Panc1 (cell line): ENCODE measurements around the gene NLRP9. TPM values are rescaled to one million over a fixed set of nuclear protein-coding genes. Genes with fewer than 3 reads are reported as not detected.

Experiments used
- ATAC-seq: fragments of 200-7000 bp; cut with Tn5 transposase; 2 replicates; pipeline ENCODE4 v1.9.1; 2020; ENCODE audit warnings: mild to moderate bottlenecking, moderate library complexity
- BruUV-seq: library from RNA; stranded (reverse); fragments of 400-500 nt; replicated peaks from 2 replicates; lab custom pipeline; 2021; lab: Mats Ljungman, UMichigan
- CTCF ChIA-PET: fragments of 300-600 bp; sonication (Branson Sonifier 250); formaldehyde crosslinking; loops from one replicate; lab custom pipeline; 2022; ENCODE audit warnings: antibody characterized with exemption; lab: Charles Lee
- POLR2A ChIA-PET: fragments of 300-600 bp; sonication (Branson Sonifier 250); formaldehyde crosslinking; loops from one replicate; lab custom pipeline; 2022; ENCODE audit warnings: antibody characterized with exemption; lab: Charles Lee
- DNase-seq: peaks from one replicate; pipeline ENCODE4 v3.0.0-alpha.2; 2010; ENCODE audit warnings: low read depth, low spot score
- H3K27ac ChIP-seq: 2 replicates; pipeline ENCODE4 v1.5.1; 2011; ENCODE audit warnings: mild to moderate bottlenecking, low read length, inconsistent platforms
- H3K27me3 ChIP-seq: fragments of 200-500 bp; sonication (Bioruptor generic); 2 replicates; pipeline ENCODE4 v1.6.0; 2014; ENCODE audit warnings: low read length, inconsistent platforms; ENCODE audit not compliant: control insufficient read depth, insufficient read depth
- H3K36me3 ChIP-seq: fragments of 200-500 bp; sonication (Bioruptor generic); 2 replicates; pipeline ENCODE4 v1.5.1; 2014; ENCODE audit warnings: inconsistent platforms, mild to moderate bottlenecking, low read length, moderate library complexity; ENCODE audit not compliant: control insufficient read depth, insufficient read depth
- H3K4me1 ChIP-seq: 2 replicates; pipeline ENCODE4 v1.5.1; 2011; ENCODE audit warnings: inconsistent platforms, mild to moderate bottlenecking, low read length, moderate library complexity; ENCODE audit not compliant: control insufficient read depth, insufficient read depth
- H3K4me3 ChIP-seq, 2 experiments: 2 replicates each; pipeline ENCODE4 v1.5.1; 2011 to 2012; ENCODE audit warnings: low read depth in 2 of 2, low read length in 2 of 2, mild to moderate bottlenecking in 2 of 2, inconsistent platforms in 1 of 2, moderate library complexity in 1 of 2
- H3K9me3 ChIP-seq: fragments of 200-500 bp; sonication (Bioruptor generic); 2 replicates; pipeline ENCODE4 v1.5.1; 2014; ENCODE audit warnings: low read depth, mild to moderate bottlenecking, inconsistent platforms, low read length, moderate library complexity; ENCODE audit not compliant: control insufficient read depth, insufficient read depth
- POLR2AphosphoS5 ChIP-seq: IDR thresholded peaks from 2 replicates; pipeline ENCODE4 v1.6.1; 2012; ENCODE audit warnings: mild to moderate bottlenecking, low read depth, low read length, moderate library complexity
- SIN3A ChIP-seq: IDR thresholded peaks from 2 replicates; pipeline ENCODE4 v1.6.1; 2012; ENCODE audit warnings: low read depth, mild to moderate bottlenecking, low read length, moderate library complexity, borderline replicate concordance; ENCODE audit not compliant: insufficient read depth
- TCF7L2 ChIP-seq: IDR thresholded peaks from 2 replicates; pipeline ENCODE4 v1.6.1; 2011; ENCODE audit warnings: mild to moderate bottlenecking, low read depth, low read length, inconsistent platforms
- in situ Hi-C: cut with HindIII; loops from 2 replicates; pipeline ENCODE4 v1.10.0; 2016; ENCODE audit warnings: low sequenced_read_pairs, low pct_unique_long_range_greater_than_20kb
- intact Hi-C: fragments of 100-400 bp; cut with micrococcal nuclease; formaldehyde crosslinking; loops from one replicate; pipeline ENCODE4 v1.10.0; 2022; ENCODE audit not compliant: unreplicated experiment
- total RNA-seq: library from RNA; stranded (reverse); gene quantifications from one replicate; pipeline ENCODE4 v1.2.1, GENCODE V29; 2021; ENCODE audit not compliant: unreplicated experiment
- TF ChIP-seq, protein P1 (sequence below), 2 experiments: IDR thresholded peaks; 2 replicates each; pipeline ENCODE4 v1.6.1; 2011 to 2012; ENCODE audit warnings: low read depth in 2 of 2, control low read depth in 1 of 2, low read length in 1 of 2, mild to moderate bottlenecking in 1 of 2, moderate library complexity in 1 of 2; ENCODE audit not compliant: insufficient read depth in 1 of 2
- TF ChIP-seq, protein P2 (sequence below): fragments of 450-650 bp; IDR thresholded peaks from 2 replicates; pipeline ENCODE4 v1.5.1; 2017; ENCODE audit warnings: mild to moderate bottlenecking

Gene NLRP9
- total RNA-seq, 1 experiment from 2014 or later = not detected

DNA sequence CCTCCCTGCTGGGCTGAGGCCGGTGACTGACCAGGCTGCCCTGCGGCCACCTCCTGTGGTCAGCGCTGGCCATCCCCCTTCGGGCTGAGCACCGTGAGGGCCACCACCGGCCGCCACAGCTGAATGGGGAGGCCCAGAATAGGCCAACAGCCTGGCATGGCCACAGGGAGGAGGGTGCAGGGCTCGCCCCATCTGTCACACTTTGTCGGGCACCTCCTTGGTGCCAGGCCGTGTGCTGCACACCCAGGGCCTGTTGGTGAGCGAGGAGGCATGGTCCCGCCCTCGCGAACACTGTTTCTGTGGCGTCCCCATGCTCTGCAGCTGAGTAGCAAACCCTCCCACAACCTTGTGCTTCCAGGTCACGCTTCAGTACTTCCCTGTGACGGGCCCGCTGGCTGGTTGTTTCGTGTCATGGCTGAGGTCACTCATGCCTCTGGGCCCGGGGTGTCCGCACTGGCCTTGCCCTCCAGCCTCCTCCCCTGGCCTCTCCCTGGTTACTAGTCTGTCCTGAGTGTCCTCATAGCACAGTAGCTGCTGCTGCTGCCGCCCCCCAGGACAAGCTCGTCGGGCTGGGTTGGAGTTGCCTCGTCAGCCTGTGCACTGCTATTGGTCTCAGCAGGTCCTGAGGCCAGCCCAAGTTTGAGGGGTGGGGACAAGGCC is 48.0 kb downstream of the NLRP9 start:
- ChIA-PET CTCF (no interaction called here), POLR2A (interaction anchor here (0.6 kb wide), 1 partner anchor 16 kb away, joined by 4 read pairs; no protein-coding TSS in a partner anchor)
- BruUV-seq = no TSS peak
- intact Hi-C loops = no loop called here
- DNase-seq (no peak), ATAC-seq (0 out of 2 replicates have a peak, but pooled peaks have one; percentile 4)
- H3K4me3 ChIP-seq = no peak overlapping the region
- no peak for TF ChIP-seq SIN3A
- in situ Hi-C loops = no loop called here
- H3K4me1 ChIP-seq = peaks cover 3% of the 10 kb centered on the region; the same call in 1 of the 2 replicates
- H3K27ac ChIP-seq = no peak overlapping the region
- H3K27me3 ChIP-seq = no peaks in the 10 kb centered on the region
- no peaks in the 10 kb centered on the region for H3K9me3 ChIP-seq
- no peaks in the 10 kb centered on the region; the same call in none of the 2 replicates for H3K36me3 ChIP-seq

DNA sequence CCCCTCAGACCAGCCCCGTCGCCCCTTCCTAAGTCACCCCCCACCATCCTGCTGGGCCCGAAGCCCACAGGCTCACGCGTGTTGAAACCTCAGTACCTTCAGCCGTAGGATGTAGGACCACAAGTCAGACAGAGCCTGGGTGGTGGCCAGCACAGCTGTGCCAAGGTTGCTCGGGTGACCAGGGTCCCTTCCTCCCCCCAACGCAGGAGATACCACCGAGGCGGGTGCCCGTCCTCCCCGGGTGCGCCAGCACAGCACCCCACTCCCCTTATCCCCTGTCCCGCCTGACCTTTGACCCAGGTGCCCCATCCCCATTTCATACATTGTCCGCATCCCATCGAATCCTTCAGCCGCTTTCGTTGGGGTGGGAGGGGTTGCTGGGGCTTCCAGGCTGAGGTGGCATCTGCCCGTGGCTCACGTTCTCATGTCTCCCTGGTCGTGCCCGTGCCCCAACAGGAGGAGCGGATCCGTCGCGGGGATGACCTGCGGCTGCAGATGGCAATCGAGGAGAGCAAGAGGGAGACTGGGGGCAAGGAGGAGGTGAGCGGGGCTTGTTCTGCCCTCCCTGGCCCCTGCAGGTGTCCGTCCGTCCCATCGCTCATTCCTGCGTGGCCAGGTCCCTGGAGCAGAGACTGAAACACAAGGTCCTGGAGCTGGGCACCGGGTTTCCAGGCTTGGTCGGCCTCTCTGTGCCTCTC is 48.6 kb downstream of the NLRP9 start:
- ChIA-PET CTCF (no interaction called here), POLR2A (interaction anchor here (0.6 kb wide), 1 partner anchor 15 kb away, joined by 4 read pairs; no protein-coding TSS in a partner anchor)
- intact Hi-C loops (no loop called here), in situ Hi-C loops (no loop called here)
- no peak overlapping the region for H3K27ac ChIP-seq
- H3K36me3 ChIP-seq = peaks cover 5% of the 10 kb centered on the region
- DNase-seq = no peak
- H3K9me3 ChIP-seq = no peaks in the 10 kb centered on the region
- no peaks in the 10 kb centered on the region for H3K27me3 ChIP-seq
- peaks cover 3% of the 10 kb centered on the region; the same call in 1 of the 2 replicates for H3K4me1 ChIP-seq
- H3K4me3 ChIP-seq = no peak overlapping the region
- no TSS peak for BruUV-seq
- no peak for ATAC-seq
- TF ChIP-seq TCF7L2 (no peak), SIN3A (no peak), POLR2AphosphoS5 (no peak)
- TF ChIP-seq, protein P1, sequence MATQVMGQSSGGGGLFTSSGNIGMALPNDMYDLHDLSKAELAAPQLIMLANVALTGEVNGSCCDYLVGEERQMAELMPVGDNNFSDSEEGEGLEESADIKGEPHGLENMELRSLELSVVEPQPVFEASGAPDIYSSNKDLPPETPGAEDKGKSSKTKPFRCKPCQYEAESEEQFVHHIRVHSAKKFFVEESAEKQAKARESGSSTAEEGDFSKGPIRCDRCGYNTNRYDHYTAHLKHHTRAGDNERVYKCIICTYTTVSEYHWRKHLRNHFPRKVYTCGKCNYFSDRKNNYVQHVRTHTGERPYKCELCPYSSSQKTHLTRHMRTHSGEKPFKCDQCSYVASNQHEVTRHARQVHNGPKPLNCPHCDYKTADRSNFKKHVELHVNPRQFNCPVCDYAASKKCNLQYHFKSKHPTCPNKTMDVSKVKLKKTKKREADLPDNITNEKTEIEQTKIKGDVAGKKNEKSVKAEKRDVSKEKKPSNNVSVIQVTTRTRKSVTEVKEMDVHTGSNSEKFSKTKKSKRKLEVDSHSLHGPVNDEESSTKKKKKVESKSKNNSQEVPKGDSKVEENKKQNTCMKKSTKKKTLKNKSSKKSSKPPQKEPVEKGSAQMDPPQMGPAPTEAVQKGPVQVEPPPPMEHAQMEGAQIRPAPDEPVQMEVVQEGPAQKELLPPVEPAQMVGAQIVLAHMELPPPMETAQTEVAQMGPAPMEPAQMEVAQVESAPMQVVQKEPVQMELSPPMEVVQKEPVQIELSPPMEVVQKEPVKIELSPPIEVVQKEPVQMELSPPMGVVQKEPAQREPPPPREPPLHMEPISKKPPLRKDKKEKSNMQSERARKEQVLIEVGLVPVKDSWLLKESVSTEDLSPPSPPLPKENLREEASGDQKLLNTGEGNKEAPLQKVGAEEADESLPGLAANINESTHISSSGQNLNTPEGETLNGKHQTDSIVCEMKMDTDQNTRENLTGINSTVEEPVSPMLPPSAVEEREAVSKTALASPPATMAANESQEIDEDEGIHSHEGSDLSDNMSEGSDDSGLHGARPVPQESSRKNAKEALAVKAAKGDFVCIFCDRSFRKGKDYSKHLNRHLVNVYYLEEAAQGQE (IDR thresholded peaks at IDR 0.05; ENCODE audit: insufficient read depth in 1 of 2, low read depth in 2 of 2, low read length in 1 of 2) = no peak
- TF ChIP-seq, protein P2, sequence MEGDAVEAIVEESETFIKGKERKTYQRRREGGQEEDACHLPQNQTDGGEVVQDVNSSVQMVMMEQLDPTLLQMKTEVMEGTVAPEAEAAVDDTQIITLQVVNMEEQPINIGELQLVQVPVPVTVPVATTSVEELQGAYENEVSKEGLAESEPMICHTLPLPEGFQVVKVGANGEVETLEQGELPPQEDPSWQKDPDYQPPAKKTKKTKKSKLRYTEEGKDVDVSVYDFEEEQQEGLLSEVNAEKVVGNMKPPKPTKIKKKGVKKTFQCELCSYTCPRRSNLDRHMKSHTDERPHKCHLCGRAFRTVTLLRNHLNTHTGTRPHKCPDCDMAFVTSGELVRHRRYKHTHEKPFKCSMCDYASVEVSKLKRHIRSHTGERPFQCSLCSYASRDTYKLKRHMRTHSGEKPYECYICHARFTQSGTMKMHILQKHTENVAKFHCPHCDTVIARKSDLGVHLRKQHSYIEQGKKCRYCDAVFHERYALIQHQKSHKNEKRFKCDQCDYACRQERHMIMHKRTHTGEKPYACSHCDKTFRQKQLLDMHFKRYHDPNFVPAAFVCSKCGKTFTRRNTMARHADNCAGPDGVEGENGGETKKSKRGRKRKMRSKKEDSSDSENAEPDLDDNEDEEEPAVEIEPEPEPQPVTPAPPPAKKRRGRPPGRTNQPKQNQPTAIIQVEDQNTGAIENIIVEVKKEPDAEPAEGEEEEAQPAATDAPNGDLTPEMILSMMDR = no peak
